GM08714 (cell line): ENCODE measurements around the gene IL32.

ENCODE experiments used
- H3K4me3 ChIP-seq: fragments of 200-500 bp; sonication (Bioruptor generic); 2 replicates; pipeline ENCODE4 v1.5.1; 2014; ENCODE audit warnings: mild to moderate bottlenecking, low read length, inconsistent platforms
- ZNF274 ChIP-seq: IDR thresholded peaks from 2 replicates; pipeline ENCODE4 v1.6.1; 2012; ENCODE audit warnings: mild to moderate bottlenecking, low read depth, low read length

IL32 gene, protein sequence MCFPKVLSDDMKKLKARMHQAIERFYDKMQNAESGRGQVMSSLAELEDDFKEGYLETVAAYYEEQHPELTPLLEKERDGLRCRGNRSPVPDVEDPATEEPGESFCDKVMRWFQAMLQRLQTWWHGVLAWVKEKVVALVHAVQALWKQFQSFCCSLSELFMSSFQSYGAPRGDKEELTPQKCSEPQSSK

DNA sequence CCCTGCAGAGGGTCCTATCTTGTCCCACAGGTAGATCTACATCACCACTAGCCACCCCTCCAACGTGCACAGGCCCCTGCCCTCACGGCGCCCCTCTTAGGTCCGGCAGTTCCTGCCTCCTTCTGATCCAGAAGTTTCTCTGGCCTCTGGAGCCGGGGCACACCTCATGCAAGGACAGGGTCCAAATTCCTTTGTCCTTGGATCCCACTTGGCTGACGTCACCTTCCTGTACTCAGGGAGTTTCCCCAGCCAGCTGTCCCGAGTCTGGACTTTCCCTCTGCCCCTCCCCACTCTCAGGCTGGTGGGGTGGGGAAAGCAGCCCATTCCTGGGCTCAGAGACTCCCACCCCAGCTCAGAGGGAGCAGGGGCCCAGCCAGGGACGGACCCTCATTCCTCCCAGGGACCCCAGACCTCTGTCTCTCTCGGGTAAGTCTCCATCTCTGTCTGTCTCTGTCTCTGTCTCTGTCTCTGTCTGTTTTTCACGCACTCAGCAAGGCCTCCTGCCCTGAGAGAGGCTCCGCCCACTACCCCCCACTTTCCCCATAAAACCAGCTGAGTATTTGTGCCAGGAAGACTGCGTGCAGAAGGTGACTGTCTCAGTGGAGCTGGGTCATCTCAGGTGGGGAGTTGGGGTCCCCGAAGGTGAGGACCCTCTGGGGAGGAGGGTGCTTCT, at the start of gene IL32:
TSS of gene IL32 (plus strand) at position 572 of the 673 bp plus-strand sequence. CDS start 172 bp downstream, outside the sequence.
- H3K4me3 ChIP-seq = peak within 1 kb of the TSS; percentile 19; the same call in 1 of the 2 replicates
- TF ChIP-seq ZNF274 = no peak

DNA sequence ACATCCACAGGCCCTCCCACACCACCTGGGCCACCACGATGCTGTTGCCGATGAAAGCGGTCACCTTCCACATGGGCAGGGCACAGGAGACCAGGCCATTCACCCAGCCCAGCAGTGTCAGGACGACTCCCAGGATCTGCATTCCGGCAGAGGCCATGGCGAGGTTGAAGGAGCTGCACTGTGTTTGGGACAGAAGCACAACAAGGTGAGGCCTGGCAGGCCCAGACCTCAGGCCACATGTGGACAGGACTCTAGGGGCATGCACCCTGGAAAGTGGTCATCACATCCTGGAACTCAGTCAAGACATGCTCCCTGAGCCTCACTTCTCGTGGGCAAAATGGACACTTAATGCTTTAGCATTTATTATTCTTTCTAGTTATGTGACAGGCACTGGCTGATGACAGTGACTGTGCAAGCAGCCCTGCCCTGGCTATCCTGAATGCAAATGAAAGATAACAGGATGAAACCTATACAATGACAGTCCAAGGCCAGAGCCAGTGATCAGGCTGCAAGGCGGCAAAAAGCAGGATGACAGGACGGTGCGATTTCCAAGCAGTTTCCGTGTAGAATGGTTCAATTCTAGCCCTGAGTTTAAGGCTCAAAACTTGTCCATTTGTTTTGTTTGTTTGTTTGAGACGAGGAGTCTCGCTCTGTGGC, 49.4 kb upstream of the IL32 start:
- H3K4me3 ChIP-seq = no peak overlapping the region
- TF ChIP-seq ZNF274 = no peak

DNA sequence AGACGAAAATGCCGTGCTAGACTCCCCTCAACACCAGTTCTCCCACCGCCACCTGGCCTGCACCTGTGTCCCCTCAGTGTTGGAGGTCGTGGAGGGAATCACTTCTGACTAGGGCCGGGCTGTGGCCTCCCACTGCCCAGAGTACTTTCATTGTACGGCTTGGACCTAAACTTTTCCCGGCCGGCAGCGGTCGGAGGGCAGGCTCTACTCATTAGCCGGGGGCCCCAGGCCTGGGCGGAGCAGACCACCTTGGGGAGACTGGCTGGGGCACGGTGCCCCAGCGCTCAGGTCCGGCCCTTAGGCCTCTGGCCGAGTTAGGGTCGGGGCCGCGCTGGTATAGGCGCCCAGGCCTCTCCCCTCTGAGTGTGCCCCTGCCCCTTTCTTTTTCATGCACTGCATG, 48.1 kb upstream of the IL32 start:
- no peak overlapping the region for H3K4me3 ChIP-seq
- TF ChIP-seq ZNF274 = no peak

DNA sequence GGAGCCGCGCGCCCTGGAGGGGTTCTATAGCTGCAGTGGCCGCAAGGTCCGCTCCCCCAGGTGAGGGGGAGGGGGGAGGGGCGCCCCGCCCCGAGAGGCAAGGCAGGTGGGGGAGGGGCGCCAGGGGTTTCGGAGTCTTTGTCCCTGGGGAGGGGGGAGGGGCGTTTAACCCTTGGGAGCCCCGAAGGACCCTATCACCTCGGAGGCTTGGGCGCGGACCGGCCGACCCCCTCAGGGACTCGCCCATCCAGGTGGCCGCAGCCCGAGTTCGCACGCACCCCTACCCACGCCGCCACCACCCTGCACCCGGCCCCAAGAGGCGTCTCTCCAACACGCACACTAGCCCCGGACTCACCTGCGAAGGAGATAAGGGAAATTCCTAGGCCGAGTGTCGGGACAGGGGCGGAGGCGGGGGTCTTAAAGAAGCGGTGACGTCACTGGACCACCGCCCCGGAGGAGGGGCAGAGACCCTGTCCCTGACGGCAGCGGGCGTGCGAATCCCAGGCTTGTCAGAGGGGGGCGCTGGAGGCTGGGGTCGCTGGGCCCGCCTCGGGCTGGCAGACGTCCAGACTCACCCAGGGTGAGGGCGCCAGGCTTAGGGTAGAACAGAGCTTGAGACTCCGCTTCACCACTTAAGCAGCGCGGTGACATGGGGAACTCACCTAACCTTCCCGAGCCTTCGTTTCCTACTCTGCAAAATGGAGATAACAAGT, 47.5 kb upstream of the IL32 start, which contains the start of gene CLDN6:
TSS of gene CLDN6 (minus strand) at position 390 of the 713 bp plus-strand sequence. CDS start 2,162 bp downstream, outside the sequence.
- H3K4me3 ChIP-seq = no peak within 1 kb of the TSS
- TF ChIP-seq ZNF274 = no peak

DNA sequence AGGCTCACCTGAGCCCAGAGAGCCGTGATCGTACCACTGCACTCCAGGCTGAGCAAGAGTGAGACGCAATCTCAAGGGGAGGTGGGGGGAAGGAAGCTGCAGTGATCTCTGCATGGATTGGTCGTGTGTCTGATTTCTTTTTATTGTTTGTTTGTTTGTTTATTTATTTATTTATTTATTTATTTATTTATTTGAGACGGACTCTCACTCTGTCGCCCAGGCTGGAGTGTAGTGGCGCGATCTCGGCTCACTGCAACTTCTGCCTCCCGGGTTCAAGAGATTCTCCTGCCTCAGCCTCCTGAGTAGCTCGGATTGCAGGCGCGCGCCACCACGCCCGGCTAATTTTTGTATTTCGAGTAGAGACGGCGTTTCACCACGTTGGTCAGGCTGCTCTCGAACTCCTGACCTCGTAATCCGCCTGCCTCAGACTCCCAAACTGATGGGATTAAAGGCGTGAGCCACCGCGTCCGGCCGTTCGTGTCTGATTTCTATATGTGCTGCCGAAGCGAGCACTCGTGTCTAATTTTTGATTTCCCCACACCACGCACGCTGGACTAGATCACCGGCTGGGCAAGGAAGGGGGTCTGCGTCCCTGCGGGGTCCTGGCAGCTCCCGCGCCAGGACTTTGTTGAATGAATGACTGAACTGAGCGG, 45.7 kb upstream of the IL32 start:
- no peak for TF ChIP-seq ZNF274
- peak overlapping the region; percentile 53; the same call in 1 of the 2 replicates for H3K4me3 ChIP-seq

DNA sequence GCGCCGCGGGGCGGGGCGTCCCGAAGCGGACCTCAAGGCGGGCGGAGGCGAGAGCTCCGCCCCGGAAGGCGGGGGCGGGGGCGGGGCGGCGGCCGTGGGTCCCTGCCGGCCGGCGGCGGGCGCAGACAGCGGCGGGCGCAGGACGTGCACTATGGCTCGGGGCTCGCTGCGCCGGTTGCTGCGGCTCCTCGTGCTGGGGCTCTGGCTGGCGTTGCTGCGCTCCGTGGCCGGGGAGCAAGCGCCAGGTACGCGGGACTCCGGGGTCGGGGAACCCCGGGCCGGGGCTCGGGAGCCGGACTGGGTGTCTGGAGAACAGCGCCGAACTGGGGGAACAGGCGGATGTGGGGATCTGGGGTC, 45.2 kb upstream of the IL32 start, which contains the start of gene TNFRSF12A:
TSS of gene TNFRSF12A (plus strand) at position 122 of the 357 bp plus-strand sequence. CDS start at position 152, 30 bp downstream.
- H3K4me3 ChIP-seq = peak within 1 kb of the TSS; percentile 53; the same call in 1 of the 2 replicates
- no peak for TF ChIP-seq ZNF274

DNA sequence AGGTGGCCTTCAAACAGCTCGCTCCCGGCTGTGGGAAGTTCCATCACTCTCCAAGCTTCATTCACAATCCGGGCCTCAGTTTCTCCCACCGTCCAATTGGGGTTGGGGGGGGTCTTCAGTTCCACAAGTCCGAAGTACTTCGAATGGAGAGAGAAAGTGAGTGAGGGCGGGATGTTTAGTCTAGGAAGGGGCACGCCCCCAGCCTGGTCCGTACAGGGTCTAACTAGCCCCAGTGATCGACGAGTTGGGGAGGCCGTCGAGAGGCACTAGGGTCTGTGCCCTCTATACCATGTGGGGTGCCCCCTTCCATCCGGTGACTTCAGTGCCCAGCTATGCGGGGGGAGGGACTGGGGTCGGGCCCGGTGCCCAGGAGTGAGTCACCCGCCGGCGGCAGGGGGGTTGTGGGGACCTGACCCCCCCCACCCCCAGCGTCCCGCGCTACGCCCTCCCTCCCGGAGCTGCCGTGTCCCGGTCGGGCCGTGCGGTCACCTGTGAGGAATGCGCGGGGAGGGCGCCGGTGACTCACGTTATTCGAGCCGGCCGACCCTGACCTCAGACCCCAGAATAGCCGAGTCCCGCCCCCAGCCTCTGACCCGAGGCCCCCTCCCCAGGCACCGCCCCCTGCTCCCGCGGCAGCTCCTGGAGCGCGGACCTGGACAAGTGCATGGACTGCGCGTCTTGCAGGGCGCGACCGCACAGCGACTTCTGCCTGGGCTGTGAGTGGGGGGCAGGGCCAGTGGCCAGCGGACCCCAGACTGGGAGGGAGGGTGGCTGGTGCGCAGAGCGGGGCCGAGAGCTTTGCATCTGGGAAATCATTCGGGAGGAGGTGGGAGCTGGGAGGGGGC, 44.6 kb upstream of the IL32 start:
- no peak for TF ChIP-seq ZNF274
- H3K4me3 ChIP-seq = peak overlapping the region; percentile 29; the same call in 1 of the 2 replicates

DNA sequence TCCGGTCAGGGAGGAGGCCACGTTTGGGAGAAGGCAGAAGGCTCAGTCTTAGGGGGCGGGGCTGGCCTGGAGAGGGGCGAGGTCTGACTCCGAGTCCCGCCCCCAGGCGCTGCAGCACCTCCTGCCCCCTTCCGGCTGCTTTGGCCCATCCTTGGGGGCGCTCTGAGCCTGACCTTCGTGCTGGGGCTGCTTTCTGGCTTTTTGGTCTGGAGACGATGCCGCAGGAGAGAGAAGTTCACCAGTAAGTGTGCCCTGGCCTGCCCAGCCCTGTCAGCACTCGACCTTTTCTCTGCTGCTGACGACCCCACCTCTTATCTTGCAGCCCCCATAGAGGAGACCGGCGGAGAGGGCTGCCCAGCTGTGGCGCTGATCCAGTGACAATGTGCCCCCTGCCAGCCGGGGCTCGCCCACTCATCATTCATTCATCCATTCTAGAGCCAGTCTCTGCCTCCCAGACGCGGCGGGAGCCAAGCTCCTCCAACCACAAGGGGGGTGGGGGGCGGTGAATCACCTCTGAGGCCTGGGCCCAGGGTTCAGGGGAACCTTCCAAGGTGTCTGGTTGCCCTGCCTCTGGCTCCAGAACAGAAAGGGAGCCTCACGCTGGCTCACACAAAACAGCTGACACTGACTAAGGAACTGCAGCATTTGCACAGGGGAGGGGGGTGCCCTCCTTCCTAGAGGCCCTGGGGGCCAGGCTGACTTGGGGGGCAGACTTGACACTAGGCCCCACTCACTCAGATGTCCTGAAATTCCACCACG, 43.8 kb upstream of the IL32 start:
- H3K4me3 ChIP-seq = peak overlapping the region; percentile 20; the same call in 1 of the 2 replicates
- no peak for TF ChIP-seq ZNF274

DNA sequence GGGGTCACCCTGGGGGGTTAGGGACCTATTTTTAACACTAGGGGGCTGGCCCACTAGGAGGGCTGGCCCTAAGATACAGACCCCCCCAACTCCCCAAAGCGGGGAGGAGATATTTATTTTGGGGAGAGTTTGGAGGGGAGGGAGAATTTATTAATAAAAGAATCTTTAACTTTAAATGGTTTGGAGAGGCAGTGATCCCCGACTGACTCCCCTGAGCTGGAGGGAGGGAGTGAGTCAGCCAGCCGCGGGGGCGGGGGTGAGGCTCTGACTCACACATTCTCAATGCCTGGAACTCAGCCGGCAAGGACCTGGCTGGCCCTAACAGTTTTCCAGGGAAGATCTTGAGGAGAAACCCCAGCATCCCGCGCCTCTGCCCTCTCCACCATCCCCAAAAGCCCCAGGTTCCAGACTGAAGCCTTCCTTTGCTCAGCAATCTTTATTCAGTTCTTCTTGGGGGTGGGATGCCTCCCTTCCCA, 43.2 kb upstream of the IL32 start:
- no peak overlapping the region for H3K4me3 ChIP-seq

DNA sequence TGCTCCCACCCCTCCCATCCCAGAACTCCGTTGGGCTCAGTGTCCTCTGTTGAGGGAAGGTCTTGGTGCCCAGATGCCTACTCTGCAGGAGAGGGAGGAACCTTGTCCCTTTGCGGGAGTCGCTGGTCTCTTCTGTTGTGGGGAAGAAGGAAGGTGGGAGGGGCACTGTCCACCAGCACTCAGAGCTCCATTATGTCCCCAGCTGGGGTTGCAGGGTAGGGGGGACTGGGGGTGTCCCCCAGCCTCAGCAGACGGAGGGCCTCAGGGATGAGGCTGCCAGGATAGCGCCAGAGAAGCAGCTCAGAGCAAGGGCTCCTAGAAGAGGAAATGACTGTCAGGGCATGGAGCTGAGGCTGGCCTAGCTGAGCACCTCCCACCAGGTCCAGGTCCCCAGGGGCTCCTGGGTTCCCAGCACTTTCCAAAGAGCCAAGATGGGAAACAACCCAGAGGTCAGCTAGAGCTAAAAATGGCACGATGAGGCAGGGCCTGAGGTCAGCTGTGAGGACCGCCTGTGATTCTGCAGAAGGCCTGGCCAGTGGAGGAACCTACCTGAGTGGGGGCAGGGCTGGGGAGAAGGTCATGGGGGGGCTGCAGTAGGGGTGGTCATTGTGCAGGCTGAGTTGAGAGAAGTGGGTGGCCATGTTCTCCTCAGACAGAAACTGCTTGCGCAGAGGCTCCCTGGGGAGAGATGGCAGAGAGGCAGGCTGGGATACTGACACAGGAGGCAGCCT, 42.6 kb upstream of the IL32 start:
- no peak overlapping the region; the same call in 1 of the 2 replicates for H3K4me3 ChIP-seq
- TF ChIP-seq ZNF274 = no peak

More for the DNA sequence above, 43.2 kb upstream of the IL32 start:
- no peak for TF ChIP-seq ZNF274

DNA sequence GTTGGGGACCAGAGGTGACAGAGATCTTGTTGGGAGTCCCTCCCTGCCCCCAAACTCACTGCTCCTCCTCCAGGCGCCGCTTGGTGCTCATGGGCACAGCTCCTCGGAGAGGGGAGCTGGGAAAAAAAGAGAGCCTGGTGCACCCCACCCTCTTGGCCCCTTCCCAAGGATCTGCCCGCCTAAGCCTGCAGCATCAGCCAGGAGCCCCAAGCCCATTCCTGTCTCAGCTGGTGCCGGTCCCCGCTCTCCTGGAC, 42.1 kb upstream of the IL32 start:
- no peak for TF ChIP-seq ZNF274
- peak overlapping the region; percentile 72; the same call in 1 of the 2 replicates for H3K4me3 ChIP-seq

DNA sequence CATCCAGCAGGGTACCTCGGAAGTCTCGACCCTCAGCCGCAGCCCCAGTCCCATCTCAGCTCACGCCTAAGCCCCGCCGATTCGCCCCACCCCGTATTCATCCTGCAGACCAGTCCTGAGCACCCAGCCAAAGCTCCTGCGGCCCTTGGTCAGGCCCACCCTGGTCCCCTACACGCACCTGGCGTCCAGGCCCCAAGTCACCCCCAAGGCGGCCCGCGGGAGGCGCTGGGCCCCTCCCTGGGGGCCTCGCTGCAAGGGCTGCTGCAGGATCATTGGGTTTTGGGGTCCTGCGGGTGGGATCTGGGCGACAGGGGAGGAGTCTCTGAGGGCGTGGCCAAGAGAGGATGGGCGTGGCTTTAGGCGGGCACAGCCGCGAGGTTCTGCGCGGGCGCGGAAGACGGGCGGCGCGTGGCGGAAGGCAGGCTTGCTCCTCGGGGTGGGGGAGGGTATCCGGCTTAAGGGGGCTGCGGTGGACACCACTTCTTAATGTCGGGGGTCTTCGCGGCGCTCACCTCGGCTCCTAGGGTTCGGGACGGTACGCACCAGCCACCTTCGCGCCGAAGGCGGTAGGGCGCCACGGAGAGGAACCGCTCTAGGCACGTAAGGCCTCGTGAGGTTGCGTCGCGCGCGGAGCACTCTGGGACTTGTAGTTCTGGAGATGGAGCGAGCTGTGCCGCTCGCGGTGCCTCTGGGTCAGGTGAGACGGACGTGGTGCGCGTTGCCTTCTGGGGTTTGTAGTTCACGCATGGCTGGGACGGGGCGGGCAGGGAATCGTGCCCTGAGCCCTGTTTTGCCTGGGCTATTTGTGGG, 41.6 kb upstream of the IL32 start, which contains the start of the genes HCFC1R1 and THOC6:
TSS of gene HCFC1R1 (minus strand) at position 274 of the 810 bp plus-strand sequence. CDS start at position 273, 1 bp downstream.
TSS of gene THOC6 (plus strand) at position 367 of the 810 bp plus-strand sequence. CDS start at position 659, 292 bp downstream.
- TF ChIP-seq ZNF274 = no peak
- peak within 1 kb of the TSS; percentile 72 for H3K4me3 ChIP-seq
